ENCODE results near the gene SLC44A2.

The SLC44A2 gene

DNA sequence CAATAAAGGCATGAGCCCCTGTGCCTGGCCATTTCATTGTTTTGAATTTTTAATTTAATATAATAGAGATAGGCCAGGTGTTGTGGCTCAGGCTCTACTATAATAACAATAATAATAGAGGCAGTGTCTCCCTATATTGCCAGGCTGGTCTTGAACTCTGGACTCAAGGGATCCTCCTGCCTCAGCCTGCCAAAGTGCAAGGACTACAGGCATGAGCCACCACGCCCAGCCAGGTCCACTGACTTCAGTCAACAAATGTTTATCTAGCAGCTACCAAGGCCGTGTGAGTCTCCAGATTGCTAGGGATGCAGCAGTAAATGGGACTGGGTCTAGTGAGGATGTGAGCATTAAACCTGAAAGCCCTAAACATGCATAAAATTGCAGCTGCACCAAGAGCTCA lies 15.0 kb downstream of the SLC44A2 start:
- H3K18ac ChIP-seq (ENCODE audit: low read depth in 1 of 2, low read length in 2 of 2), result no peak overlapping the region
- H3K9ac ChIP-seq (ENCODE audit: low read length), result no peak overlapping the region

DNA sequence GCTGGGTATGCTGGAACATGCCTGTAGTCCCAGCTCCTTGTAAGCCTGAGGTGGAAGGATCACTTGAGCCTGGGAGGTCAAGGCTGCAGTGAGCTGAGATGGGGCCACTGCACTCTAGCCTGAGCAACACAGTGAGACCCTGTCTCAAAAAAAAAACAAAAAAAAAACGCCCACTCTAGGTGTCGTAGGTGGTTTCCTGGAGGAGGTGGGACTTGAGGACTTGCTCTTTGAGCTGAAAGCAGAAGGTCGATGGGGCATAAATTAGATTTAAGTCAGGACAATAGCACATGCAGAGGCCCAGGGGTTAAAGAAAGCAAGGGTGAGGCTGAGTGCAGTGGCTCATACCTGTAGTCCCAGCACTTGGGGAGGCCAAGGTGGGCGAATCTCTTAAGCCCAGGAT lies 15.9 kb downstream of the SLC44A2 start:
- Histone ChIP-seq H2BK15ac (ENCODE audit: low read depth, poor library complexity, severe bottlenecking) (no peak overlapping the region), H3K9ac (ENCODE audit: low read length) (no peak overlapping the region), H3K18ac (ENCODE audit: low read depth in 1 of 2, low read length in 2 of 2) (no peak overlapping the region), H3K23ac (ENCODE audit: low read length in 2 of 2) (no peak overlapping the region), H2AFZ (ENCODE audit: low read depth, low read length) (no peak overlapping the region), H3K4ac (ENCODE audit: low read depth in 1 of 2, low read length in 2 of 2) (no peak overlapping the region), H3K4me3 (ENCODE audit: insufficient read depth in 1 of 2, low read depth in 1 of 2, low read length in 2 of 2) (no peak overlapping the region), H3K36me3 (ENCODE audit: control insufficient read depth in 1 of 2, insufficient read depth in 2 of 2, low read depth in 1 of 2, low read length in 2 of 2) (peaks cover 42 to 75% of the 10 kb centered on the region in 2 experiments), H3K14ac (ENCODE audit: low read length in 2 of 2) (no peak overlapping the region), H3K79me1 (replicated peaks; ENCODE audit: low read length, poor library complexity, severe bottlenecking) (peaks cover 10% of the 10 kb centered on the region), H3K27me3 (ENCODE audit: control insufficient read depth in 1 of 2, insufficient read depth in 1 of 2, low read length in 2 of 2) (no peaks in the 10 kb centered on the region), H2BK12ac (ENCODE audit: low read length in 2 of 2) (no peak overlapping the region), H3K9me3 (ENCODE audit: control insufficient read depth, low read length) (no peaks in the 10 kb centered on the region), H4K91ac (ENCODE audit: low read length) (no peak overlapping the region), H2BK5ac (ENCODE audit: low read depth, low read length, poor library complexity, severe bottlenecking) (no peak overlapping the region), H4K8ac (ENCODE audit: low read length) (no peak overlapping the region), H2BK120ac (ENCODE audit: low read depth, low read length) (no peak overlapping the region), H3K4me1 (ENCODE audit: control insufficient read depth, insufficient read depth, low read depth, low read length) (peaks cover 9% of the 10 kb centered on the region), H3K4me2 (ENCODE audit: low read length, poor library complexity, severe bottlenecking) (no peak overlapping the region), H3K27ac (ENCODE audit: low read length, poor library complexity, severe bottlenecking) (no peak overlapping the region), H2AK5ac (ENCODE audit: low read length, severe bottlenecking) (no peak overlapping the region)
- DNase-seq, result no peak
- 94% methylated on average over 4 of the region's 4 CpGs for WGBS

More for the DNA sequence above, 15.0 kb downstream of the SLC44A2 start:
- Histone ChIP-seq H2BK15ac (ENCODE audit: low read depth, poor library complexity, severe bottlenecking) (no peak overlapping the region), H4K8ac (ENCODE audit: low read length) (no peak overlapping the region), H3K4ac (ENCODE audit: low read depth in 1 of 2, low read length in 2 of 2) (no peak overlapping the region), H2BK12ac (ENCODE audit: low read length in 2 of 2) (no peak overlapping the region), H3K27me3 (ENCODE audit: control insufficient read depth in 1 of 2, insufficient read depth in 1 of 2, low read length in 2 of 2) (no peaks in the 10 kb centered on the region), H2BK120ac (ENCODE audit: low read depth, low read length) (no peak overlapping the region), H3K4me3 (ENCODE audit: insufficient read depth in 1 of 2, low read depth in 1 of 2, low read length in 2 of 2) (no peak overlapping the region), H3K4me1 (ENCODE audit: control insufficient read depth, insufficient read depth, low read depth, low read length) (peaks cover 9% of the 10 kb centered on the region), H3K4me2 (ENCODE audit: low read length, poor library complexity, severe bottlenecking) (no peak overlapping the region), H3K27ac (ENCODE audit: low read length, poor library complexity, severe bottlenecking) (no peak overlapping the region), H2AK5ac (ENCODE audit: low read length, severe bottlenecking) (no peak overlapping the region), H3K36me3 (ENCODE audit: control insufficient read depth in 1 of 2, insufficient read depth in 2 of 2, low read depth in 1 of 2, low read length in 2 of 2) (peaks cover 48 to 84% of the 10 kb centered on the region in 2 experiments), H3K79me1 (replicated peaks; ENCODE audit: low read length, poor library complexity, severe bottlenecking) (peaks cover 10% of the 10 kb centered on the region), H4K91ac (ENCODE audit: low read length) (no peak overlapping the region), H3K23ac (ENCODE audit: low read length in 2 of 2) (no peak overlapping the region), H2BK5ac (ENCODE audit: low read depth, low read length, poor library complexity, severe bottlenecking) (no peak overlapping the region), H2AFZ (ENCODE audit: low read depth, low read length) (no peak overlapping the region), H3K9me3 (ENCODE audit: control insufficient read depth, low read length) (no peaks in the 10 kb centered on the region), H3K14ac (ENCODE audit: low read length in 2 of 2) (no peak overlapping the region)
- WGBS, result 69% methylated on average over 2 of the region's 2 CpGs
- no peak for DNase-seq

DNA sequence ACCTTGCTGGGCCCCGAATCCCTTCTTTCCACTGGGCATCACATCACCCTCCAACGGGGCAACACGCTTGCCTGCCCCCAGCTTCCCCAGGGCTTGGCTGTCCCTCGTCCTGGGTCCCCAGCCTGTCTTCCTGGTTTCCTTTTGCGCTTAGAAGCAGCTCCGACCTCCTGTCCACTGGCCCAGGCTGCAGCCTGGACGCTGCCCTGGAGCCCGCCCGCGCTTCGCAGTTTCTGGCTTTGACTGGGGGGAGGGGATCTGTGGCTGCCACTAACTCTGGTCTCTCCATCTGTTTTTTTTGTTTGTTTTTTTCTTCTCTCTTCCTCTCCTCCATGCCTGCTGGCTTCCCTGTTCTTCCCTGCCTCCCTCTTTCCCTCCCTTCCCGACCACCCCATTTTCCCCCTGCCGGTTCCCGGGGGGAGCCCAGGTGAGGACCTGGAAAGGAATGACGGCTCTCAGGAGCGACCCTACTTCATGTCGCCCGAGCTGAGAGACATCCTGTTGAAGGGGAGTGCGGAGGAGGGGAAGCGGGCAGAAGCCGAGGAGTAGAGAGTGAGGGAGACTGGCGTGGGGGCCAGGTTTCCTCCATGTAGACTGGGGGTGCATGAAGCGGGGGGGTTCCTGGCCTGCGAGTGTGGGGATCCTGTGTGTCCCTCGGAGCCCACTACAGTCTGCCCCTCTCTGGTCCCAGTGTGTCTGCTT lies 17.3 kb downstream of the SLC44A2 start:
- Histone ChIP-seq H3K4ac (ENCODE audit: low read depth in 1 of 2, low read length in 2 of 2) (no peak overlapping the region), H2AK5ac (ENCODE audit: low read length, severe bottlenecking) (no peak overlapping the region), H3K9me3 (ENCODE audit: control insufficient read depth, low read length) (no peaks in the 10 kb centered on the region), H3K4me1 (ENCODE audit: control insufficient read depth, insufficient read depth, low read depth, low read length) (peaks cover 9% of the 10 kb centered on the region), H3K27ac (ENCODE audit: low read length, poor library complexity, severe bottlenecking) (no peak overlapping the region), H3K27me3 (ENCODE audit: control insufficient read depth in 1 of 2, insufficient read depth in 1 of 2, low read length in 2 of 2) (no peaks in the 10 kb centered on the region), H2BK5ac (ENCODE audit: low read depth, low read length, poor library complexity, severe bottlenecking) (no peak overlapping the region), H3K4me3 (ENCODE audit: insufficient read depth in 1 of 2, low read depth in 1 of 2, low read length in 2 of 2) (no peak overlapping the region), H2AFZ (ENCODE audit: low read depth, low read length) (no peak overlapping the region), H3K79me1 (replicated peaks; ENCODE audit: low read length, poor library complexity, severe bottlenecking) (peaks cover 5% of the 10 kb centered on the region), H3K36me3 (ENCODE audit: control insufficient read depth in 1 of 2, insufficient read depth in 2 of 2, low read depth in 1 of 2, low read length in 2 of 2) (peaks cover 28 to 62% of the 10 kb centered on the region in 2 experiments), H2BK120ac (ENCODE audit: low read depth, low read length) (no peak overlapping the region), H3K14ac (ENCODE audit: low read length in 2 of 2) (no peak overlapping the region), H3K18ac (ENCODE audit: low read depth in 1 of 2, low read length in 2 of 2) (no peak overlapping the region), H2BK12ac (ENCODE audit: low read length in 2 of 2) (no peak overlapping the region), H2BK15ac (ENCODE audit: low read depth, poor library complexity, severe bottlenecking) (no peak overlapping the region), H4K8ac (ENCODE audit: low read length) (peak overlapping the region; percentile 61), H3K9ac (ENCODE audit: low read length) (no peak overlapping the region), H4K91ac (ENCODE audit: low read length) (no peak overlapping the region), H3K23ac (ENCODE audit: low read length in 2 of 2) (no peak overlapping the region), H3K4me2 (ENCODE audit: low read length, poor library complexity, severe bottlenecking) (no peak overlapping the region)
- 63% methylated on average over 16 of the region's 25 CpGs for WGBS
- DNase-seq, result no peak

DNA sequence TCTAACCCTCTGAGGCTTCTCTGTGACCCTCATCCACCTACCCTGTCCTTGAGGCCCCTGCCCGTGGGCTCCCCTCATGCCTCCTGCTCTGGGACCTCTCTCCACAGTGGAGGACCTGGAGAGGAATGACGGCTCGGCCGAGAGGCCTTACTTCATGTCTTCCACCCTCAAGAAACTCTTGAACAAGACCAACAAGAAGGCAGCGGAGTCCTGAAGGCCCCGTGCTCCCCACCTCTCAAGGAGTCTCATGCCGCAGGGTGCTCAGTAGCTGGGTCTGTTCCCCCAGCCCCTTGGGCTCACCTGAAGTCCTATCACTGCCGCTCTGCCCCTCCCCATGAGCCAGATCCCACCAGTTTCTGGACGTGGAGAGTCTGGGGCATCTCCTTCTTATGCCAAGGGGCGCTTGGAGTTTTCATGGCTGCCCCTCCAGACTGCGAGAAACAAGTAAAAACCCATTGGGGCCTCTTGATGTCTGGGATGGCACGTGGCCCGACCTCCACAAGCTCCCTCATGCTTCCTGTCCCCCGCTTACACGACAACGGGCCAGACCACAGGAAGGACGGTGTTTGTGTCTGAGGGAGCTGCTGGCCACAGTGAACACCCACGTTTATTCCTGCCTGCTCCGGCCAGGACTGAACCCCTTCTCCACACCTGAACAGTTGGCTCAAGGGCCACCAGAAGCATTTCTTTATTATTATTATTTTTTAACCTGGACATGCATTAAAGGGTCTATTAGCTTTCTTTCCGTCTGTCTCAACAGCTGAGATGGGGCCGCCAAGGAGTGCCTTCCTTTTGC lies 18.0 kb downstream of the SLC44A2 start:
- H3K18ac ChIP-seq (ENCODE audit: low read depth in 1 of 2, low read length in 2 of 2), result no peak overlapping the region
- DNase-seq, result no peak
- no peak overlapping the region for H2BK5ac ChIP-seq (ENCODE audit: low read depth, low read length, poor library complexity, severe bottlenecking)
- no peak overlapping the region for H2BK12ac ChIP-seq (ENCODE audit: low read length in 2 of 2)
- peaks cover 21 to 55% of the 10 kb centered on the region in 2 experiments for H3K36me3 ChIP-seq (ENCODE audit: control insufficient read depth in 1 of 2, insufficient read depth in 2 of 2, low read depth in 1 of 2, low read length in 2 of 2)
- no peak overlapping the region for H3K4ac ChIP-seq (ENCODE audit: low read depth in 1 of 2, low read length in 2 of 2)
- no peak overlapping the region for H3K4me2 ChIP-seq (ENCODE audit: low read length, poor library complexity, severe bottlenecking)
- peaks cover 9% of the 10 kb centered on the region for H3K4me1 ChIP-seq (ENCODE audit: control insufficient read depth, insufficient read depth, low read depth, low read length)
- H3K14ac ChIP-seq (ENCODE audit: low read length in 2 of 2), result no peak overlapping the region
- no peak overlapping the region for H3K4me3 ChIP-seq (ENCODE audit: insufficient read depth in 1 of 2, low read depth in 1 of 2, low read length in 2 of 2)
- no peak overlapping the region for H2AFZ ChIP-seq (ENCODE audit: low read depth, low read length)
- no peak overlapping the region for H2BK120ac ChIP-seq (ENCODE audit: low read depth, low read length)
- no peak overlapping the region for H2AK5ac ChIP-seq (ENCODE audit: low read length, severe bottlenecking)
- H4K91ac ChIP-seq (ENCODE audit: low read length), result no peak overlapping the region
- H2BK15ac ChIP-seq (ENCODE audit: low read depth, poor library complexity, severe bottlenecking), result peak overlapping the region; percentile 16
- no peak overlapping the region for H3K23ac ChIP-seq (ENCODE audit: low read length in 2 of 2)
- H3K9ac ChIP-seq (ENCODE audit: low read length), result no peak overlapping the region
- peaks cover 5% of the 10 kb centered on the region for H3K79me1 ChIP-seq (replicated peaks; ENCODE audit: low read length, poor library complexity, severe bottlenecking)
- no peak overlapping the region for H4K8ac ChIP-seq (ENCODE audit: low read length)
- H3K9me3 ChIP-seq (ENCODE audit: control insufficient read depth, low read length), result no peaks in the 10 kb centered on the region
- no peaks in the 10 kb centered on the region for H3K27me3 ChIP-seq (ENCODE audit: control insufficient read depth in 1 of 2, insufficient read depth in 1 of 2, low read length in 2 of 2)
- 79% methylated on average over 20 of the region's 21 CpGs for WGBS
- H3K27ac ChIP-seq (ENCODE audit: low read length, poor library complexity, severe bottlenecking), result no peak overlapping the region

All from mesenchymal stem cell (in vitro differentiated cells and primary cell).